Posterior cingulate gyrus (tissue), 11 donors: ENCODE results near the gene IKZF2.
A peak's percentile ranks its signal among the peaks of the same experiment; 100 is the strongest.

ENCODE experiments used
- DNase-seq, 10 donors: peaks; one replicate each; pipeline versions ENCODE4 v3.0.0 to v3.0.0-alpha.2; 2020 to 2021; ENCODE audit warnings: mixed read lengths in 3 of 10
- intact Hi-C: fragments of 100-400 bp; cut with DNase I; formaldehyde crosslinking; loops from one replicate; pipeline ENCODE4 v1.15.1; 2023

Gene IKZF2

GRCh38 chr2:213156717-213157116 lies 5.3 kb upstream of the IKZF2 start:
- intact Hi-C loops, result no loop called here
- no peak for DNase-seq

GRCh38 chr2:213152888-213153287 lies 1.5 kb upstream of the IKZF2 start:
- DNase-seq, result no peak

GRCh38 chr2:213152065-213152794 lies 818 bp upstream of the IKZF2 start:
- intact Hi-C loops, result loop anchor here (2.0 kb wide), 1 partner anchor 375 kb away; no protein-coding TSS in a partner anchor
- DNase-seq, result peak; percentile 51 to 93 (median 62)

More at GRCh38 chr2:213152888-213153287, 1.5 kb upstream of the IKZF2 start:
- intact Hi-C loops, result loop anchor here (1.0 to 2.0 kb wide), 2 partner anchors 376 to 467 kb away; no protein-coding TSS in a partner anchor

- peak in 1 of 10 donors; percentile 27 for DNase-seq
- intact Hi-C loops, result no loop called here
Observed at GRCh38 chr2:213150315-213151097, 906 bp downstream of the IKZF2 start.

- no peak for DNase-seq
- intact Hi-C loops, result no loop called here
Observed at GRCh38 chr2:213149949-213150314, 1.5 kb downstream of the IKZF2 start.

GRCh38 chr2:213149294-213149875 lies 2.0 kb downstream of the IKZF2 start:
- intact Hi-C loops, result no loop called here
- DNase-seq, result no peak

- intact Hi-C loops, result no loop called here
- no peak for DNase-seq
Observed at GRCh38 chr2:213148572-213149261, 2.7 kb downstream of the IKZF2 start.

GRCh38 chr2:213147538-213147937 lies 3.9 kb downstream of the IKZF2 start:
- no peak for DNase-seq
- intact Hi-C loops, result no loop called here

GRCh38 chr2:213145715-213146242 lies 5.6 kb downstream of the IKZF2 start:
- DNase-seq, result no peak
- intact Hi-C loops, result no loop called here

- no peak for DNase-seq
- intact Hi-C loops, result no loop called here
Observed at GRCh38 chr2:213137064-213137463, 14.3 kb downstream of the IKZF2 start.

- intact Hi-C loops, result no loop called here
Observed at GRCh38 chr2:213129311-213129710, 22.1 kb downstream of the IKZF2 start.

GRCh38 chr2:213125646-213126347 lies 25.6 kb downstream of the IKZF2 start:
- intact Hi-C loops, result no loop called here
- no peak for DNase-seq

More at GRCh38 chr2:213129311-213129710, 22.1 kb downstream of the IKZF2 start:
- DNase-seq, result no peak

GRCh38 chr2:213122725-213123124 lies 28.7 kb downstream of the IKZF2 start:
- DNase-seq, result no peak
- intact Hi-C loops, result no loop called here

GRCh38 chr2:213121690-213122089 lies 29.7 kb downstream of the IKZF2 start:
- DNase-seq, result no peak
- intact Hi-C loops, result no loop called here

GRCh38 chr2:213119061-213119809 lies 32.2 kb downstream of the IKZF2 start:
- no peak for DNase-seq
- intact Hi-C loops, result no loop called here

- intact Hi-C loops, result no loop called here
Observed at GRCh38 chr2:213108308-213108707, 43.1 kb downstream of the IKZF2 start.

GRCh38 chr2:213107728-213108127 lies 43.7 kb downstream of the IKZF2 start:
- intact Hi-C loops, result no loop called here
- no peak for DNase-seq

More at GRCh38 chr2:213108308-213108707, 43.1 kb downstream of the IKZF2 start:
- DNase-seq, result no peak

- no peak for DNase-seq
- intact Hi-C loops, result no loop called here
Observed at GRCh38 chr2:213105212-213105611, 46.2 kb downstream of the IKZF2 start.

GRCh38 chr2:213104903-213105202 lies 46.6 kb downstream of the IKZF2 start:
- intact Hi-C loops, result no loop called here
- DNase-seq, result no peak
